IMR-90 (cell line): ENCODE data around the gene CEMIP2. TPM values are rescaled to one million over a fixed set of nuclear protein-coding genes. Genes with fewer than 3 reads are reported as not detected.

Source experiments
- ATAC-seq: fragments of 200-7000 bp; cut with Tn5 transposase; 2 replicates; pipeline ENCODE4 v1.9.1; 2020; ENCODE audit warnings: low read depth, mild to moderate bottlenecking, moderate library complexity
- BruUV-seq: library from RNA; stranded (reverse); fragments of 400-500 nt; replicated peaks from 2 replicates; lab custom pipeline; 2021; lab: Mats Ljungman, UMichigan
- CTCF ChIA-PET: fragments of 300-600 bp; formaldehyde crosslinking; extraction: SDS; loops from one replicate; lab custom pipeline; 2021; ENCODE audit warnings: antibody characterized with exemption; lab: Yijun Ruan, JAX
- POLR2A ChIA-PET: fragments of 300-600 bp; sonication (Branson Sonifier 250); formaldehyde crosslinking; loops from one replicate; lab custom pipeline; 2022; ENCODE audit warnings: antibody characterized with exemption; ENCODE audit not compliant: unreplicated experiment; lab: Charles Lee
- DNase-seq: peaks from one replicate; pipeline ENCODE4 v3.0.0; 2013
- H2AFZ ChIP-seq: replicated peaks from 2 replicates; pipeline ENCODE3; 2013; ENCODE audit warnings: low read length, mild to moderate bottlenecking; ENCODE audit not compliant: poor library complexity
- H2AK5ac ChIP-seq: 2 replicates; pipeline ENCODE4 v1.6.1; 2013; ENCODE audit warnings: low read depth, low read length, inconsistent platforms
- H2AK9ac ChIP-seq: replicated peaks from 2 replicates; pipeline ENCODE3; 2013; ENCODE audit warnings: mild to moderate bottlenecking, low read depth, low read length, moderate library complexity; ENCODE audit not compliant: poor library complexity
- H2BK120ac ChIP-seq: 2 replicates; pipeline ENCODE4 v1.6.1; 2013; ENCODE audit warnings: low read depth, low read length, inconsistent platforms
- H2BK15ac ChIP-seq: 3 replicates; pipeline ENCODE4 v1.6.1; 2013; ENCODE audit warnings: low read depth, low read length, inconsistent platforms
- H2BK20ac ChIP-seq: 2 replicates; pipeline ENCODE4 v1.6.1; 2013; ENCODE audit warnings: low read depth, mild to moderate bottlenecking, inconsistent platforms, low read length, moderate library complexity
- H2BK5ac ChIP-seq: 2 replicates; pipeline ENCODE4 v1.6.1; 2013; ENCODE audit warnings: mild to moderate bottlenecking, low read depth, low read length, inconsistent platforms; ENCODE audit not compliant: poor library complexity, severe bottlenecking
- H3K14ac ChIP-seq: replicated peaks from 2 replicates; pipeline ENCODE4 v1.6.1; 2013; ENCODE audit warnings: low read depth, low read length, inconsistent platforms
- H3K18ac ChIP-seq: 2 replicates; pipeline ENCODE4 v1.6.1; 2013; ENCODE audit warnings: low read depth, low read length, control low read depth
- H3K23ac ChIP-seq: 2 replicates; pipeline ENCODE4 v1.6.1; 2013; ENCODE audit warnings: low read depth, low read length, inconsistent platforms
- H3K27ac ChIP-seq: 2 replicates; pipeline ENCODE4 v1.5.1; 2013; ENCODE audit warnings: mild to moderate bottlenecking, control low read depth, low read length; ENCODE audit not compliant: insufficient read depth
- H3K27me3 ChIP-seq: 2 replicates; pipeline ENCODE4 v1.6.1; 2013; ENCODE audit warnings: low read length; ENCODE audit not compliant: control insufficient read depth, insufficient read depth
- H3K36me3 ChIP-seq: 2 replicates; pipeline ENCODE4 v1.6.1; 2013; ENCODE audit warnings: low read length, mixed read lengths; ENCODE audit not compliant: control insufficient read depth, insufficient read depth
- H3K4ac ChIP-seq: 2 replicates; pipeline ENCODE4 v1.6.1; 2013; ENCODE audit warnings: low read depth, low read length, inconsistent platforms
- H3K4me1 ChIP-seq: 2 replicates; pipeline ENCODE4 v1.6.1; 2013; ENCODE audit warnings: low read length, mixed read lengths; ENCODE audit not compliant: control insufficient read depth, insufficient read depth
- H3K4me2 ChIP-seq: 2 replicates; pipeline ENCODE4 v1.6.1; 2013; ENCODE audit warnings: low read depth, mild to moderate bottlenecking, control low read depth, low read length, moderate library complexity
- H3K4me3 ChIP-seq: 2 replicates; pipeline ENCODE4 v1.5.1; 2013; ENCODE audit warnings: low read depth, mild to moderate bottlenecking, control low read depth, low read length, moderate library complexity; ENCODE audit not compliant: insufficient read depth
- H3K56ac ChIP-seq: 2 replicates; pipeline ENCODE4 v1.6.1; 2013; ENCODE audit warnings: low read length, inconsistent platforms; ENCODE audit not compliant: insufficient read depth; ENCODE audit errors: extremely low read depth
- H3K79me1 ChIP-seq, 2 experiments: 2 replicates each; pipeline ENCODE4 v1.6.1; 2013; ENCODE audit warnings: low read length in 2 of 2, inconsistent platforms in 1 of 2, low read depth in 1 of 2
- H3K9ac ChIP-seq: 2 replicates; pipeline ENCODE4 v1.6.1; 2013; ENCODE audit warnings: low read depth, low read length, control low read depth
- H3K9me1 ChIP-seq: 2 replicates; pipeline ENCODE4 v1.6.1; 2013; ENCODE audit warnings: low read length, inconsistent platforms; ENCODE audit not compliant: insufficient read depth
- H3K9me3 ChIP-seq: 2 replicates; pipeline ENCODE4 v1.6.1; 2013; ENCODE audit warnings: low read length; ENCODE audit not compliant: control insufficient read depth, insufficient read depth
- H4K20me1 ChIP-seq: 2 replicates; pipeline ENCODE4 v1.6.1; 2013; ENCODE audit warnings: low read length, inconsistent platforms; ENCODE audit not compliant: insufficient read depth
- H4K5ac ChIP-seq: 2 replicates; pipeline ENCODE4 v1.6.1; 2013; ENCODE audit warnings: mild to moderate bottlenecking, low read depth, low read length, control low read depth
- H4K8ac ChIP-seq, 2 experiments: 2 replicates each; pipeline ENCODE4 v1.6.1; 2013; ENCODE audit warnings: low read depth in 2 of 2, low read length in 2 of 2, control low read depth in 1 of 2, inconsistent platforms in 1 of 2
- H4K91ac ChIP-seq: 2 replicates; pipeline ENCODE4 v1.6.1; 2013; ENCODE audit warnings: low read depth, low read length, inconsistent platforms; ENCODE audit not compliant: insufficient read depth
- BHLHE40 ChIP-seq: fragments of 150-350 bp; IDR thresholded peaks from 2 replicates; pipeline ENCODE4 v1.6.1; 2016; ENCODE audit warnings: mild to moderate bottlenecking, low read depth, low read length
- CTCF ChIP-seq: conservative IDR thresholded peaks from 2 replicates; pipeline ENCODE4 v1.5.1; 2012; ENCODE audit warnings: mild to moderate bottlenecking, low read depth, low read length, improper control_type of control experiment
- FOS ChIP-seq: fragments of 150-350 bp; IDR thresholded peaks from 2 replicates; pipeline ENCODE4 v1.6.1; 2016; ENCODE audit warnings: low read depth, low read length
- MXI1 ChIP-seq: IDR thresholded peaks from 2 replicates; pipeline ENCODE4 v1.6.1; 2012; ENCODE audit warnings: low read depth, mild to moderate bottlenecking, low read length, moderate library complexity, borderline replicate concordance
- POLR2A ChIP-seq: IDR thresholded peaks from 2 replicates; pipeline ENCODE4 v1.6.1; 2012; ENCODE audit warnings: mild to moderate bottlenecking, low read depth, low read length
- RAD21 ChIP-seq: IDR thresholded peaks from 2 replicates; pipeline ENCODE4 v1.6.1; 2012; ENCODE audit warnings: low read length, improper control_type of control experiment
- RCOR1 ChIP-seq: IDR thresholded peaks from 2 replicates; pipeline ENCODE4 v1.6.1; 2012; ENCODE audit warnings: mild to moderate bottlenecking, low read length, improper control_type of control experiment; ENCODE audit not compliant: insufficient replicate concordance
- RFX5 ChIP-seq: IDR thresholded peaks from 2 replicates; pipeline ENCODE4 v1.8.0; 2012; ENCODE audit warnings: low read depth, mild to moderate bottlenecking, low read length, moderate library complexity
- SMC3 ChIP-seq: fragments of 150-350 bp; IDR thresholded peaks from 2 replicates; pipeline ENCODE4 v1.6.1; 2016; ENCODE audit warnings: low read depth, mild to moderate bottlenecking, antibody characterized with exemption, low read length, moderate library complexity
- USF2 ChIP-seq: fragments of 150-350 bp; IDR thresholded peaks from 2 replicates; pipeline ENCODE4 v1.6.1; 2017; ENCODE audit warnings: mild to moderate bottlenecking, antibody characterized with exemption, low read length, low read depth
- WGBS, 2 experiments: methylation state at CpG; one replicate each; pipeline versions ENCODE4 v1.1.5 to v1.1.7; 2013; ENCODE audit warnings: missing lambda C conversion rate in 2 of 2; ENCODE audit not compliant: insufficient read length in 1 of 2; ENCODE audit errors: extremely low coverage in 2 of 2; 5-methylcytosine and 5-hydroxymethylcytosine counted together
- dilution Hi-C: fragments of 300-500 bp; cut with HindIII; formaldehyde crosslinking; loops from one replicate; pipeline ENCODE4 v1.14.3; 2018; ENCODE audit warnings: low sequenced_read_pairs; ENCODE audit not compliant: unreplicated experiment
- in situ Hi-C: fragments of 300-500 bp; cut with MboI; formaldehyde crosslinking; loops from 3 replicates; pipeline ENCODE4 v1.14.3; 2019; ENCODE audit warnings: low sequenced_read_pairs, inconsistent platforms, mixed read lengths
- intact Hi-C: fragments of 100-400 bp; cut with micrococcal nuclease; formaldehyde crosslinking; loops from 2 replicates; pipeline ENCODE4 v1.10.0; 2022
- polyA plus RNA-seq, 3 experiments: library from polyadenylated mRNA; depleted of rRNA; stranded (reverse); fragments of >200 nt; gene quantifications; 2 replicates each; pipeline ENCODE4 v1.2.3, GENCODE V29; 2012; ENCODE audit warnings: low replicate concordance in 1 of 3
- total RNA-seq: library from RNA; depleted of rRNA; stranded (reverse); fragments of >200 nt; gene quantifications from 2 replicates; pipeline ENCODE4 v1.2.3, GENCODE V29; 2012

CEMIP2 gene
- total and polyA plus RNA-seq, 2 of the 4 experiments (the other 2 are of a cell fraction): 65.2 to 67.4 TPM

- no peak overlapping the region for H3K4me3 ChIP-seq
- DNase-seq: no peak
- no peak overlapping the region for H3K4me2 ChIP-seq
- no peak for ATAC-seq
- POLR2A ChIA-PET: no interaction called here
- no peak overlapping the region for H4K8ac ChIP-seq
- no peaks in the 10 kb centered on the region for H3K36me3 ChIP-seq
- no peak overlapping the region for H2AFZ ChIP-seq
- no peak overlapping the region for H3K9ac ChIP-seq
- in situ Hi-C loops (no loop called here), dilution Hi-C loops (no loop called here), intact Hi-C loops (no loop called here)
- no peak overlapping the region for H3K14ac ChIP-seq
- no peak overlapping the region for H3K56ac ChIP-seq
- no peak overlapping the region for H2BK15ac ChIP-seq
- H3K9me1 ChIP-seq: no peaks in the 10 kb centered on the region; the same call in 1 of the 2 replicates
- no peak overlapping the region for H2BK5ac ChIP-seq
- no peak overlapping the region for H2AK5ac ChIP-seq
- WGBS, 2 experiments: no CpG with 5 or more reads among the region's 2 CpGs
- no peak overlapping the region for H3K23ac ChIP-seq
- no peak overlapping the region for H2BK120ac ChIP-seq
- no peak overlapping the region for H2BK20ac ChIP-seq
- no peak overlapping the region for H3K4ac ChIP-seq
- no peak overlapping the region for H4K5ac ChIP-seq
- H2AK9ac ChIP-seq: no peak overlapping the region
- BruUV-seq: no TSS peak
- H3K27ac ChIP-seq: no peak overlapping the region
- H4K20me1 ChIP-seq: no peaks in the 10 kb centered on the region
- no peak overlapping the region for H4K91ac ChIP-seq
- H3K4me1 ChIP-seq: peaks cover 3% of the 10 kb centered on the region; the same call in 1 of the 2 replicates
- H3K27me3 ChIP-seq: no peaks in the 10 kb centered on the region
- H3K9me3 ChIP-seq: no peaks in the 10 kb centered on the region
- no peak overlapping the region for H3K18ac ChIP-seq
- TF ChIP-seq SMC3: no peak
- TF ChIP-seq MXI1: no peak
- TF ChIP-seq RAD21: no peak
- TF ChIP-seq USF2: no peak
- TF ChIP-seq BHLHE40: no peak
- no peak for TF ChIP-seq RCOR1
- TF ChIP-seq CTCF: no peak
- TF ChIP-seq RFX5: no peak
- no peak for TF ChIP-seq POLR2A
- TF ChIP-seq FOS: no peak
- no peaks in the 10 kb centered on the region for H3K79me1 ChIP-seq
- CTCF ChIA-PET: interaction anchor here (1.5 kb wide), 1 partner anchor 23 kb away, joined by 4 read pairs; no protein-coding TSS in a partner anchor
Observed at GRCh38 chr9:71796100-71796767, 27.9 kb upstream of the CEMIP2 start.
